WTC11 (cell line): ENCODE measurements around the gene SPRR1A.

Experiments used
- ELF4 ChIP-seq: sonication (generic); formaldehyde crosslinking; IDR thresholded peaks from 2 replicates; pipeline ENCODE4 v1.8.1; 2022; ENCODE audit warnings: low read depth, mild to moderate bottlenecking, moderate library complexity, missing genetic modification reagents
- GTF2I ChIP-seq: fragments of 250-450 bp; sonication (Bioruptor Pico); conservative IDR thresholded peaks from 2 replicates; pipeline ENCODE4 v1.4.0; 2021; ENCODE audit warnings: mild to moderate bottlenecking
- SMAD4 ChIP-seq: sonication (generic); formaldehyde crosslinking; IDR thresholded peaks from 2 replicates; pipeline ENCODE4 v1.8.0; 2022; ENCODE audit warnings: mild to moderate bottlenecking, missing genetic modification reagents
- SP1 ChIP-seq: sonication (generic); formaldehyde crosslinking; conservative IDR thresholded peaks from 2 replicates; pipeline ENCODE4 v1.8.1; 2022; ENCODE audit warnings: missing genetic modification reagents
- TEAD4 ChIP-seq: sonication (generic); formaldehyde crosslinking; IDR thresholded peaks from 2 replicates; pipeline ENCODE4 v1.8.0; 2022; ENCODE audit warnings: mild to moderate bottlenecking, missing genetic modification reagents
- TP53 ChIP-seq: sonication (generic); formaldehyde crosslinking; IDR thresholded peaks from 2 replicates; pipeline ENCODE4 v1.8.1; 2023; ENCODE audit warnings: mild to moderate bottlenecking, missing genetic modification reagents
- ZBTB21 ChIP-seq: sonication (generic); formaldehyde crosslinking; IDR thresholded peaks from 2 replicates; pipeline ENCODE4 v1.8.1; 2023; ENCODE audit warnings: mild to moderate bottlenecking, missing genetic modification reagents, borderline replicate concordance
- ZNF232 ChIP-seq: sonication (generic); formaldehyde crosslinking; IDR thresholded peaks from 2 replicates; pipeline ENCODE4 v1.8.0; 2022; ENCODE audit warnings: mild to moderate bottlenecking, missing genetic modification reagents
- ZNF263 ChIP-seq: sonication (generic); formaldehyde crosslinking; IDR thresholded peaks from 2 replicates; pipeline ENCODE4 v1.8.1; 2022; ENCODE audit warnings: low read depth, mild to moderate bottlenecking, moderate library complexity, missing genetic modification reagents
- TF ChIP-seq, protein P1 (sequence below): sonication (generic); formaldehyde crosslinking; IDR thresholded peaks from 2 replicates; pipeline ENCODE4 v1.8.0; 2022; ENCODE audit warnings: mild to moderate bottlenecking, missing genetic modification reagents
- TF ChIP-seq, protein P2 (sequence below): fragments of 200-600 bp; IDR thresholded peaks from 2 replicates; pipeline ENCODE4 v1.8.0; 2022; ENCODE audit warnings: antibody characterized with exemption
- TF ChIP-seq, protein P3 (sequence below): sonication (generic); formaldehyde crosslinking; IDR thresholded peaks from 2 replicates; pipeline ENCODE4 v1.8.1; 2023; ENCODE audit warnings: mild to moderate bottlenecking, missing genetic modification reagents
- TF ChIP-seq, protein P4 (sequence below): fragments of 250-450 bp; sonication (Bioruptor Pico); IDR thresholded peaks from 2 replicates; pipeline ENCODE4 v1.9.0; 2021; ENCODE audit warnings: mild to moderate bottlenecking

DNA sequence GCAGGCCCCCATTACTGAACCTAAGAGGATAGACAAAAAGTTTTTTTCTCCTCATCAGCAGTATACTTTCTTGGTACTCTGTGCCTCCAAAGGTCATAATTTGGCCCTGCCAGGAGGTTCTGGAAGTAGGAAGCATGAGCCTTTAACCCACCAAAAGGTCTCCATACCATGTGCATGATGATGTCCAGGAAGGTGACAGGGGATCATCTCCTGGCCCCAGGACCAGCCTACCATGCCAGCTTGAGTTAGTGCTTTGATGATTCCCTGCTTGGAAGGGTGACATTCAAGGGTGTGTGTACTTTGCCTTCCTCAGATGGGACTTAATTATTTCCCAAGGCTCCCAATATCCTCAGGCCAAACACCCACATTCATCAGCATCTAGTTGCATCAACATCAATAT lies 6.3 kb upstream of the SPRR1A start:
- no peak for TF ChIP-seq TP53 (CRISPR knock-in tag)
- TF ChIP-seq, protein P1, sequence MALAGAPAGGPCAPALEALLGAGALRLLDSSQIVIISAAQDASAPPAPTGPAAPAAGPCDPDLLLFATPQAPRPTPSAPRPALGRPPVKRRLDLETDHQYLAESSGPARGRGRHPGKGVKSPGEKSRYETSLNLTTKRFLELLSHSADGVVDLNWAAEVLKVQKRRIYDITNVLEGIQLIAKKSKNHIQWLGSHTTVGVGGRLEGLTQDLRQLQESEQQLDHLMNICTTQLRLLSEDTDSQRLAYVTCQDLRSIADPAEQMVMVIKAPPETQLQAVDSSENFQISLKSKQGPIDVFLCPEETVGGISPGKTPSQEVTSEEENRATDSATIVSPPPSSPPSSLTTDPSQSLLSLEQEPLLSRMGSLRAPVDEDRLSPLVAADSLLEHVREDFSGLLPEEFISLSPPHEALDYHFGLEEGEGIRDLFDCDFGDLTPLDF (CRISPR knock-in tag): no peak
- TF ChIP-seq, protein P2, sequence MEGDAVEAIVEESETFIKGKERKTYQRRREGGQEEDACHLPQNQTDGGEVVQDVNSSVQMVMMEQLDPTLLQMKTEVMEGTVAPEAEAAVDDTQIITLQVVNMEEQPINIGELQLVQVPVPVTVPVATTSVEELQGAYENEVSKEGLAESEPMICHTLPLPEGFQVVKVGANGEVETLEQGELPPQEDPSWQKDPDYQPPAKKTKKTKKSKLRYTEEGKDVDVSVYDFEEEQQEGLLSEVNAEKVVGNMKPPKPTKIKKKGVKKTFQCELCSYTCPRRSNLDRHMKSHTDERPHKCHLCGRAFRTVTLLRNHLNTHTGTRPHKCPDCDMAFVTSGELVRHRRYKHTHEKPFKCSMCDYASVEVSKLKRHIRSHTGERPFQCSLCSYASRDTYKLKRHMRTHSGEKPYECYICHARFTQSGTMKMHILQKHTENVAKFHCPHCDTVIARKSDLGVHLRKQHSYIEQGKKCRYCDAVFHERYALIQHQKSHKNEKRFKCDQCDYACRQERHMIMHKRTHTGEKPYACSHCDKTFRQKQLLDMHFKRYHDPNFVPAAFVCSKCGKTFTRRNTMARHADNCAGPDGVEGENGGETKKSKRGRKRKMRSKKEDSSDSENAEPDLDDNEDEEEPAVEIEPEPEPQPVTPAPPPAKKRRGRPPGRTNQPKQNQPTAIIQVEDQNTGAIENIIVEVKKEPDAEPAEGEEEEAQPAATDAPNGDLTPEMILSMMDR: no peak
- TF ChIP-seq ZBTB21 (CRISPR knock-in tag): no peak
- no peak for TF ChIP-seq ZNF232 (CRISPR knock-in tag)
- no peak for TF ChIP-seq ELF4 (CRISPR knock-in tag)
- TF ChIP-seq SP1: no peak
- TF ChIP-seq, protein P3, sequence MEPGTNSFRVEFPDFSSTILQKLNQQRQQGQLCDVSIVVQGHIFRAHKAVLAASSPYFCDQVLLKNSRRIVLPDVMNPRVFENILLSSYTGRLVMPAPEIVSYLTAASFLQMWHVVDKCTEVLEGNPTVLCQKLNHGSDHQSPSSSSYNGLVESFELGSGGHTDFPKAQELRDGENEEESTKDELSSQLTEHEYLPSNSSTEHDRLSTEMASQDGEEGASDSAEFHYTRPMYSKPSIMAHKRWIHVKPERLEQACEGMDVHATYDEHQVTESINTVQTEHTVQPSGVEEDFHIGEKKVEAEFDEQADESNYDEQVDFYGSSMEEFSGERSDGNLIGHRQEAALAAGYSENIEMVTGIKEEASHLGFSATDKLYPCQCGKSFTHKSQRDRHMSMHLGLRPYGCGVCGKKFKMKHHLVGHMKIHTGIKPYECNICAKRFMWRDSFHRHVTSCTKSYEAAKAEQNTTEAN: no peak
- TF ChIP-seq, protein P4, sequence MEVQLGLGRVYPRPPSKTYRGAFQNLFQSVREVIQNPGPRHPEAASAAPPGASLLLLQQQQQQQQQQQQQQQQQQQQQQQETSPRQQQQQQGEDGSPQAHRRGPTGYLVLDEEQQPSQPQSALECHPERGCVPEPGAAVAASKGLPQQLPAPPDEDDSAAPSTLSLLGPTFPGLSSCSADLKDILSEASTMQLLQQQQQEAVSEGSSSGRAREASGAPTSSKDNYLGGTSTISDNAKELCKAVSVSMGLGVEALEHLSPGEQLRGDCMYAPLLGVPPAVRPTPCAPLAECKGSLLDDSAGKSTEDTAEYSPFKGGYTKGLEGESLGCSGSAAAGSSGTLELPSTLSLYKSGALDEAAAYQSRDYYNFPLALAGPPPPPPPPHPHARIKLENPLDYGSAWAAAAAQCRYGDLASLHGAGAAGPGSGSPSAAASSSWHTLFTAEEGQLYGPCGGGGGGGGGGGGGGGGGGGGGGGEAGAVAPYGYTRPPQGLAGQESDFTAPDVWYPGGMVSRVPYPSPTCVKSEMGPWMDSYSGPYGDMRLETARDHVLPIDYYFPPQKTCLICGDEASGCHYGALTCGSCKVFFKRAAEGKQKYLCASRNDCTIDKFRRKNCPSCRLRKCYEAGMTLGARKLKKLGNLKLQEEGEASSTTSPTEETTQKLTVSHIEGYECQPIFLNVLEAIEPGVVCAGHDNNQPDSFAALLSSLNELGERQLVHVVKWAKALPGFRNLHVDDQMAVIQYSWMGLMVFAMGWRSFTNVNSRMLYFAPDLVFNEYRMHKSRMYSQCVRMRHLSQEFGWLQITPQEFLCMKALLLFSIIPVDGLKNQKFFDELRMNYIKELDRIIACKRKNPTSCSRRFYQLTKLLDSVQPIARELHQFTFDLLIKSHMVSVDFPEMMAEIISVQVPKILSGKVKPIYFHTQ (CRISPR knock-in tag): no peak
- no peak for TF ChIP-seq GTF2I (CRISPR knock-in tag)
- no peak for TF ChIP-seq ZNF263 (CRISPR knock-in tag)
- TF ChIP-seq SMAD4 (CRISPR knock-in tag): no peak
- no peak for TF ChIP-seq TEAD4 (CRISPR knock-in tag)
